Fibroblast of lung (primary cell): ENCODE results near the gene SMCHD1.

Experiments used
- EZH2 ChIP-seq: IDR thresholded peaks from 2 replicates; pipeline ENCODE4 v1.5.1; 2012; ENCODE audit warnings: low read length, control low read depth, mild to moderate bottlenecking; ENCODE audit errors: missing control alignments
- TF ChIP-seq, protein P1 (sequence below), 2 donors: IDR thresholded peaks in 1 of 2; conservative IDR thresholded peaks in 1 of 2; 1 replicate in 1 of 2; 2 replicates in 1 of 2; pipeline ENCODE4 v1.5.1; 2011 to 2012; ENCODE audit warnings: low read length in 2 of 2, control low read depth in 1 of 2, inconsistent platforms in 1 of 2, low read depth in 1 of 2, mild to moderate bottlenecking in 1 of 2

- no peak for TF ChIP-seq EZH2
- TF ChIP-seq, protein P1, sequence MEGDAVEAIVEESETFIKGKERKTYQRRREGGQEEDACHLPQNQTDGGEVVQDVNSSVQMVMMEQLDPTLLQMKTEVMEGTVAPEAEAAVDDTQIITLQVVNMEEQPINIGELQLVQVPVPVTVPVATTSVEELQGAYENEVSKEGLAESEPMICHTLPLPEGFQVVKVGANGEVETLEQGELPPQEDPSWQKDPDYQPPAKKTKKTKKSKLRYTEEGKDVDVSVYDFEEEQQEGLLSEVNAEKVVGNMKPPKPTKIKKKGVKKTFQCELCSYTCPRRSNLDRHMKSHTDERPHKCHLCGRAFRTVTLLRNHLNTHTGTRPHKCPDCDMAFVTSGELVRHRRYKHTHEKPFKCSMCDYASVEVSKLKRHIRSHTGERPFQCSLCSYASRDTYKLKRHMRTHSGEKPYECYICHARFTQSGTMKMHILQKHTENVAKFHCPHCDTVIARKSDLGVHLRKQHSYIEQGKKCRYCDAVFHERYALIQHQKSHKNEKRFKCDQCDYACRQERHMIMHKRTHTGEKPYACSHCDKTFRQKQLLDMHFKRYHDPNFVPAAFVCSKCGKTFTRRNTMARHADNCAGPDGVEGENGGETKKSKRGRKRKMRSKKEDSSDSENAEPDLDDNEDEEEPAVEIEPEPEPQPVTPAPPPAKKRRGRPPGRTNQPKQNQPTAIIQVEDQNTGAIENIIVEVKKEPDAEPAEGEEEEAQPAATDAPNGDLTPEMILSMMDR (conservative IDR thresholded peaks at IDR 0.05 in 1 of 2, IDR thresholded peaks at IDR 0.05 in 1 of 2; ENCODE audit: low read depth in 1 of 2, low read length in 2 of 2) = no peak
Observed at GRCh38 chr18:2612996-2613395, 42.5 kb upstream of the SMCHD1 start.
